ENCODE measurements around the gene BRD3OS.

BRD3OS gene

DNA sequence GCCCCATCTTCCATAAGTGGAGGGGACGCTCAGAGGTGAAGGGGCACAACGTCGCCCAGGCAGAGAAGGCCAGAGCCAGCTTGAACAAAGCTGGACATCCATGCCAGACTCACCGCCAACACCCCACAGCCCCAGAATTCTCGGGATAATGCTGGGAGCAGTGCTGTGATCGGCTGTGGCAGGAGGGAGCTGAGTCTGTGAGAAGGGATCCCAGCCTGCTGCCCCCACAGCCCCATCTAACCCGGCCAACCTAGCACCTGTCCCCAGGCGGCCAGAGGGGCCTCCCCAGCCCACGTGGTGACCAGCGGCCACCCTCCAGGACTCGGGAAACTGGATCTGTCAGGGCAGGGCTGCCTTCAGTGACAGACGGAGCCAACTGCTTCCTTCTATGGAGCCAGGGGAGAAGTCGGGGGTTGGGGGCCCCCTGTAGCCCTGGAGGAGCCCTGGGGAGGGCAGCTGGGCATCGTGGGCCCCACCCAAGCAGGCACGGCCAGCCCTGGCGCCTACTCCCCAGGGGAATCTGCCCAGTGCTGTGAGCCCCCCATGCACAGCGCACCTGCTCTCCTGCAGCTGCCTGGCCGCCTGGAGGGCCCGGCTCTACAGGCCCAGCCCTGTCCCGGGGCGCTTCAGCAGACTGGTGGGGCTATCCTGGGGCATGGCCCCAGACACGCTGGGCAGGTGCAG lies 36.5 kb downstream of the BRD3OS start:
- Histone ChIP-seq H3K27ac (ENCODE audit: poor library complexity, severe bottlenecking) (no peak overlapping the region), H3K9me3 (ENCODE audit: severe bottlenecking) (no peaks in the 10 kb centered on the region), H3K4me1 (ENCODE audit: insufficient read depth, poor library complexity, severe bottlenecking) (peaks cover 10% of the 10 kb centered on the region), H3K36me3 (ENCODE audit: low read depth) (no peaks in the 10 kb centered on the region; the same call in 1 of the 2 replicates), H3K27me3 (ENCODE audit: insufficient read depth, poor library complexity, severe bottlenecking) (no peaks in the 10 kb centered on the region), H3K4me3 (ENCODE audit: severe bottlenecking) (no peak overlapping the region)
- no peak for ATAC-seq (ENCODE audit: low read depth)
- TF ChIP-seq, protein P1, sequence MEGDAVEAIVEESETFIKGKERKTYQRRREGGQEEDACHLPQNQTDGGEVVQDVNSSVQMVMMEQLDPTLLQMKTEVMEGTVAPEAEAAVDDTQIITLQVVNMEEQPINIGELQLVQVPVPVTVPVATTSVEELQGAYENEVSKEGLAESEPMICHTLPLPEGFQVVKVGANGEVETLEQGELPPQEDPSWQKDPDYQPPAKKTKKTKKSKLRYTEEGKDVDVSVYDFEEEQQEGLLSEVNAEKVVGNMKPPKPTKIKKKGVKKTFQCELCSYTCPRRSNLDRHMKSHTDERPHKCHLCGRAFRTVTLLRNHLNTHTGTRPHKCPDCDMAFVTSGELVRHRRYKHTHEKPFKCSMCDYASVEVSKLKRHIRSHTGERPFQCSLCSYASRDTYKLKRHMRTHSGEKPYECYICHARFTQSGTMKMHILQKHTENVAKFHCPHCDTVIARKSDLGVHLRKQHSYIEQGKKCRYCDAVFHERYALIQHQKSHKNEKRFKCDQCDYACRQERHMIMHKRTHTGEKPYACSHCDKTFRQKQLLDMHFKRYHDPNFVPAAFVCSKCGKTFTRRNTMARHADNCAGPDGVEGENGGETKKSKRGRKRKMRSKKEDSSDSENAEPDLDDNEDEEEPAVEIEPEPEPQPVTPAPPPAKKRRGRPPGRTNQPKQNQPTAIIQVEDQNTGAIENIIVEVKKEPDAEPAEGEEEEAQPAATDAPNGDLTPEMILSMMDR (IDR thresholded peaks at IDR 0.05; ENCODE audit: poor library complexity, severe bottlenecking) = no peak
- DNase-seq (ENCODE audit: low spot score) = peak; percentile 56

DNA sequence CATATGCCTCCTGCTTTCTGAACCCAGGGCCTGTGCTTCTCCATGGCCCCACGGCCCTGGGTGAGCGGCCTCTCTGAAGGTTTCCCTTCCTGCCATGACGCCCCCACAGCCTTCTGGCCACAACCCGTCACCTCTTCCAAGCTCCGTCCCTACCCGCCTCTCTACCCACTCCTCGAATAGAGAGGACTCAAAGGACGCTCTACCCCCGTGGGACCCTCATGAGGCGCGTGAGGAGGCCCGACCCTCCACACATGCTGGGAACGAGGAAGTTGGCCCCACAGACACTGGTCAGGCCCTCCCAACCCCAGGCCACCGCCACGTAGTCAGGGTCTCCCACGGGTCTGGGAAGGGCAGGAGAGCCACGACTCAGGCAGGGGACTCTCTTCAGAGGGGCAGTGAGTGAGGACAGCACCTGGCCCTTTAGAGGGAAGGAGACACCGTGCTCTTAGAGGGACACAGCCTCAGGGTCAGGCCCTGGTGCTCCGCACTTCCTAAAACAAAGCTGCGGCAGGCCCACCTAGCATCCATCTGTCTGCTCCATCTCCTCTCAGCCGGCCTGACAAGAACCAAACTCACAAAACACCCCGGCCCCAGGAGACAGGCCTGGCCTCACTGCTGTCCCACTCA lies 37.3 kb downstream of the BRD3OS start:
- no peak overlapping the region for H3K4me3 ChIP-seq (ENCODE audit: severe bottlenecking)
- H3K27me3 ChIP-seq (ENCODE audit: insufficient read depth, poor library complexity, severe bottlenecking) = no peaks in the 10 kb centered on the region
- no peak for ATAC-seq (ENCODE audit: low read depth)
- DNase-seq (ENCODE audit: low spot score) = peak; percentile 47
- H3K9me3 ChIP-seq (ENCODE audit: severe bottlenecking) = no peaks in the 10 kb centered on the region
- H3K4me1 ChIP-seq (ENCODE audit: insufficient read depth, poor library complexity, severe bottlenecking) = peaks cover 9% of the 10 kb centered on the region
- TF ChIP-seq, protein P1 (IDR thresholded peaks at IDR 0.05; ENCODE audit: poor library complexity, severe bottlenecking) = no peak
- no peak overlapping the region for H3K27ac ChIP-seq (ENCODE audit: poor library complexity, severe bottlenecking)
- H3K36me3 ChIP-seq (ENCODE audit: low read depth) = no peaks in the 10 kb centered on the region

DNA sequence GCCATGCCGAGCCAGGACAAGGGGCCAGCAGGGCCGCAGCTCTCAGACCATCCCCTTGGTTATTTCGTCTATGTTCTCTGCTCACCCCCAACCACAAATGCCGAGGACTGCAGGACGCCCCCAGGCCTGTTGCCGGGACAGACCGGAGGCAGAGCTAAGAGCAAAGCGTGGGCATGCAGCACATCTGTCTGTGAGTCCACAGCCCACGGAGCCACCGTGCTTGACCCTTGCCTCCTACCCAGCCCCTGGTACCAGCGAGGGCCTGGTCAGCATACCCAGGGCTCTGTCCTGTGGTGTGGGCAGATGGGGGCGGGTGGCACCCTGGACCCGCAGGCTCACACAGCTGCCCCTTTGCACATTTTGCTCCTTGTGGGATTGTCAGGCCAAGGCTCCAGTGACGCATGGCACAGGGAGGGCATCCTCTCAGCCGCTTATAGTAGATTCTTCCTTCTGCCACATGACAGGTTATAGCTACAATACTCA lies 37.8 kb downstream of the BRD3OS start:
- no peak overlapping the region for H3K4me3 ChIP-seq (ENCODE audit: severe bottlenecking)
- no peak for ATAC-seq (ENCODE audit: low read depth)
- H3K36me3 ChIP-seq (ENCODE audit: low read depth) = no peaks in the 10 kb centered on the region
- no peaks in the 10 kb centered on the region for H3K27me3 ChIP-seq (ENCODE audit: insufficient read depth, poor library complexity, severe bottlenecking)
- TF ChIP-seq, protein P1 (IDR thresholded peaks at IDR 0.05; ENCODE audit: poor library complexity, severe bottlenecking) = no peak
- DNase-seq (ENCODE audit: low spot score) = peak; percentile 56
- no peaks in the 10 kb centered on the region for H3K9me3 ChIP-seq (ENCODE audit: severe bottlenecking)
- H3K27ac ChIP-seq (ENCODE audit: poor library complexity, severe bottlenecking) = no peak overlapping the region
- peaks cover 9% of the 10 kb centered on the region for H3K4me1 ChIP-seq (ENCODE audit: insufficient read depth, poor library complexity, severe bottlenecking)

DNA sequence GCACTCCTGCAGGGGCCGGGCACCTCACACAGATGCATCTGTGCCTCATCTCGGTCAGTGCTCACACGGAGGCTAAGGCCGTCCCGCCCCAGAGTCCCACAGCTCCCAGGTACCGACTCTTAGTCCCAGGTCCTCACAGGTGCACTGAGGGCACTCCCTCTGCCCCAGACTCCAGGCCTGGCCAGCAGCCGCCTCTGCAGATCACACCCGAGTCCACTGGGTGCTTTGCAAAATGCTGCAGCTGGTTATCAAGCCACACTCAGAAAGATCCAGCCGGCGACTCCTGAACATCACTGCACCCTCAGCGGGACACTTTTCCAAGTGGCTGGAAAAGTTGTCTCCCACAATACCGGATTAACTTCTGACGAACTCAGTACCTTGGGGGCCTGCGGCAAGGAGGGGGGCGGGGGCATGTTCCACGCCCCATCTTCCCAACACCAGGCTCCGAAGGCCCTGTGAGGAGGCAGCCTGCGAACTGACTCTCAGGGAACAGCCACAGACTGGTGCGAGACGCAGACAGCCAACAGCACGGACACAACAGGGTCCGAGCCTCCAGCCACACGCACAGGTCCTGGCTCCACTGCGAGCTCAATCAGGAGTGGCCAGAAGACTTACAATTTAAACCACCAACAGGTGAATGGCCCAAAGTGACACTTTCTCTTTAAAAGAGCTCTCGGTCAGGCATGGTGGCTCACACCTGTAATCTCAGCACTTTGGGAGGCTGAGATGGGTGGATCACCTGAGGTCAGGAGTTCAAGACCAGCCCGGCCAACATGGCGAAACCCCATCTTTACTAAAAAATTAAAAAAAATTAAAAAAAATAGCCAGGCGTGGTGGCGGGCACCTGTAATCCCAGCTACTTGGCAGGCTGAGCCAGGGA lies 38.5 kb downstream of the BRD3OS start:
- H3K4me1 ChIP-seq (ENCODE audit: insufficient read depth, poor library complexity, severe bottlenecking) = peaks cover 4% of the 10 kb centered on the region
- no peaks in the 10 kb centered on the region for H3K27me3 ChIP-seq (ENCODE audit: insufficient read depth, poor library complexity, severe bottlenecking)
- H3K4me3 ChIP-seq (ENCODE audit: severe bottlenecking) = no peak overlapping the region
- TF ChIP-seq, protein P1 (IDR thresholded peaks at IDR 0.05; ENCODE audit: poor library complexity, severe bottlenecking) = no peak
- no peak overlapping the region for H3K27ac ChIP-seq (ENCODE audit: poor library complexity, severe bottlenecking)
- H3K36me3 ChIP-seq (ENCODE audit: low read depth) = no peaks in the 10 kb centered on the region
- DNase-seq (ENCODE audit: low spot score) (peak; percentile 49), ATAC-seq (ENCODE audit: low read depth) (no peak)
- H3K9me3 ChIP-seq (ENCODE audit: severe bottlenecking) = no peaks in the 10 kb centered on the region

Measured in RWPE2 (cell line).